GM18519 (cell line): ENCODE measurements around the gene CD79A.
"Not testable (repeated sequence)": the region's sequence is repeated elsewhere in the genome, so short reads cannot be mapped to it uniquely, and the experiment has no call there.

Experiments
- ATAC-seq: cut with Tn5 transposase; IDR thresholded peaks from one replicate; pipeline ENCODE4 v1.9.1; 2021; ENCODE audit warnings: mild to moderate bottlenecking, moderate library complexity; ENCODE audit not compliant: unreplicated experiment, low FRiP score

Gene CD79A

GRCh38 chr19:41862445-41862986 is 14.6 kb upstream of the CD79A start:
- no peak for ATAC-seq

GRCh38 chr19:41863209-41863931 is 13.7 kb upstream of the CD79A start:
- ATAC-seq, result no peak

- no peak for ATAC-seq
Observed at GRCh38 chr19:41864374-41864773, 12.7 kb upstream of the CD79A start.

GRCh38 chr19:41866284-41866683 is 10.8 kb upstream of the CD79A start:
- ATAC-seq, result no peak

GRCh38 chr19:41868120-41868988 is 8.7 kb upstream of the CD79A start:
- no peak for ATAC-seq

GRCh38 chr19:41868989-41869300 is 8.1 kb upstream of the CD79A start:
- no peak for ATAC-seq

- ATAC-seq, result no peak
Observed at GRCh38 chr19:41869374-41869955, 7.6 kb upstream of the CD79A start.

GRCh38 chr19:41870401-41870873 is 6.6 kb upstream of the CD79A start:
- ATAC-seq, result no peak

GRCh38 chr19:41871573-41872383 is 5.3 kb upstream of the CD79A start:
- no peak for ATAC-seq

- no peak for ATAC-seq
Observed at GRCh38 chr19:41872384-41872774, 4.7 kb upstream of the CD79A start.

GRCh38 chr19:41872775-41873647 is 4.1 kb upstream of the CD79A start:
- ATAC-seq, result no peak

GRCh38 chr19:41875973-41876372 is 1.1 kb upstream of the CD79A start:
- not testable (repeated sequence) for ATAC-seq

GRCh38 chr19:41877916-41878905 is 1.1 kb downstream of the CD79A start:
- ATAC-seq, result no peak

GRCh38 chr19:41879080-41879479 is 2.0 kb downstream of the CD79A start:
- ATAC-seq, result no peak

- ATAC-seq, result no peak
Observed at GRCh38 chr19:41879670-41880328, 2.7 kb downstream of the CD79A start.

GRCh38 chr19:41880329-41880708 is 3.2 kb downstream of the CD79A start:
- no peak for ATAC-seq

GRCh38 chr19:41882568-41883462 is 5.7 kb downstream of the CD79A start, which contains the start of gene ARHGEF1:
TSS of gene ARHGEF1 (plus strand) at chr19:41883184. CDS start at chr19:41888083, 4,899 bp downstream.
- no peak for ATAC-seq
